GM19438 (cell line): ENCODE measurements around the gene WARS2.

Experiments
- ATAC-seq: cut with Tn5 transposase; IDR thresholded peaks from one replicate; pipeline ENCODE4 v1.9.1; 2021; ENCODE audit warnings: low read depth; ENCODE audit not compliant: unreplicated experiment

The WARS2 gene

GRCh38 chr1:119001181-119002027 is 139.0 kb downstream of the WARS2 start:
- no peak for ATAC-seq

DNA sequence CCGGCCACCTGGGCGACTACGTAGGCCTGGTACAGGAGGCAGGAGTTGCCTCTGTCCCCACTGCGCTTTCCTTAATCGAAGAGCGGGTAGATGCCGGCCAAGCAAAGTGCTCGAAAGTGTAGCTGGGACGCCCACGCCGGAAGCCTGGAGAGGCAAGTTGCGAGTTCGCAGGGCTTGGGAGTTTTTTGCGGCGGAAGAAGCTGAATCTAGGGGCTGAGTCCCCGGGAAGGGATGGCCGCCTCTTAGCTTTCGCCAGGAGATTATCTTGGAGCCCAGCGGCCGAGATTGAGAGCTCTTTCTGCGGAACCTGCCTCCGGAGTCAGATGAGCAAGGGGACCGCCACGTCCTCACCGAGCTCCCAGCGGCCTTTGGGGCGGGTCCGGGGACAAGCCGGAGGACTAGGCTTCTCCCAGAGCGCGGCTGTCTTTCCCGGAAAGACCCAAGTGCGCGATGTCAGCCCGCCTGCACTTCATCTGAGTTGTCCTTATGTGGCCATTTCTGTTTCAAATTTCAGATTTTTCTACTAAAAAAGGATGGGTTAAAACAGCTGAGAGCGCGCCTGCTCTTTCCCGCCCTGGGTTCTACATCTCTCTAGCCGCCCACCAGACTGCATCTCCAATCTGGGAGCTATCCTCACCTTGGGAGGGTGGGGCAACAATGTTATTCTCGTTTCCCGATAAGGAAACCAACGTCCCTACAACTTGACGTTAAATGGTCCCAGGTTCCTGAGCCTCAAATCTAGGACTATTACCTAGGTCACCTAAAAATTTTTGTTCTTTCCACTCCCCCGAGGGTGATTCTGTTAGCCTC is 139.9 kb downstream of the WARS2 start:
- ATAC-seq = no peak

DNA sequence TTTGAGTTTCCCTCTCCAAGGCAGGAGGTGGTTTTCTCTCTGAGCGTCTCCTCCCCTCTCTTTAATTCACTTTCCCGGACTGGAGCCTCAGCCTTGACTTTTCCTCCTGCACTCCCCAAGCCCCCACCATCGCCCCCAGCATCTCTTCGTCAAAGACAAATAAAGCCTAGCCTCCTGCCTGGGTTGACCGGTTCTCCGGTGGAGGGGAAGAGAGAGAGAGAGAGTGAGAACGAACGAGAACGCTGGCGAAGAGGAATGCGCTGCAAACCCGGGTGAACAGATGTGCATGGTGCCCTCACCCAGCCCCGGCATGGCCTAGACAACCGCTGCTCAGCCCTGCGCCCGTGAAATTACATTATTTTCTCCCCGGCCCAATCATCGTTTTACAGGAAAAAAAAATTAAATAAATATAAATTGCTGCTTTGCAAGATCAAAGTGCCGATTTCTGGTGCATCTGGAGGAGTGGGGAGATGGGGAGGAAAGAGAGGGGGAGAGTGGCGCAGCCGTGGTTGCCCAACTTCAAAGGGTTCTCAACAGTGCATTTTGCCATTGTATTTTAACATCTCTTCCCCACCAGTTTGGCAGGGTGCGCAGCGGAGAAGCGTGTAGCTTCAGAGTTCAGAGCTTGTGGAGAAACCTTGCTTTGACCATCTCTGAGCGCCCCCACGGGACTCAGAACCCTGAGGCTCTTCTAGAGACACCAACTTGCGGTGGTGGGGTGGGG is 140.9 kb downstream of the WARS2 start:
- ATAC-seq = no peak

DNA sequence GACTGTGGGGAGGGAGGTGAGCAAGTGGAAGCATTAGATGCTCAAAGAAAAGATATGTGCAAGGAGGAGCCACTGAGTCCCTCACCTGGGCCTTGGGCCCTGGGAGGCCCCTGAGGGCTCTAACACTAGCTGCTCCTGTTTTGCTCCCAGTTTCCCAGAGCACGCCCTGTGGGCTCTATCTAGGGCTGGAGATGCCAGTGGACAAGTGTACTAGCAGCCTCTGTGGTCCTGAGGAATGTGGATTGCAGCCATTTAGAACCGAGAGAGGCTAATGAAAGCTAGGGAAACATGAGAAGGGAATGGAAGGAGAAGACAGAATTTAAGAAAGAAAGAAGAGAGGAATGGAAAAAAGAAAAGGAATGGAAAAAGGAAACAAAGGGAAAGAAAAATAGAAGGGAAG is 142.3 kb downstream of the WARS2 start:
- ATAC-seq = no peak

DNA sequence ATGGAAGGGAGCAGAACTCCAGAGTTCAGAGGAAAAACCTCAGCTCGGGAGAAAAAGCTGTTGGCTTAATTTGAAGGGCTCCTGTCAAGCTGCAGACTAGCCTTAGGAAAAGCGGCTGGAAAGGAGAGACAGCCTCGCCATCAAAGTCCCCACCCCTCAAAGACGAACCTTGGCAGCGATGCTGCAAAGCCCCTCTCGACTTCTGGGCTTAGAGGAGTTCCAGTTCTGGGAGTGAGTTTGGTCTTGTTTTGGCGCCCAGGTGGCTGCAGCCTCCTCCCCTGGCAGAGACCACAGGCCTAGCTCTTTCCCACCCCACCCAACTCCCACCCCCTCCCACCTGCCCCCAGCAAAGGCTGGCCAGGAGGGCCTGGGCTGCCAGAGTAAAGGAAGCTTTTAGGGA is 143.2 kb downstream of the WARS2 start:
- no peak for ATAC-seq

DNA sequence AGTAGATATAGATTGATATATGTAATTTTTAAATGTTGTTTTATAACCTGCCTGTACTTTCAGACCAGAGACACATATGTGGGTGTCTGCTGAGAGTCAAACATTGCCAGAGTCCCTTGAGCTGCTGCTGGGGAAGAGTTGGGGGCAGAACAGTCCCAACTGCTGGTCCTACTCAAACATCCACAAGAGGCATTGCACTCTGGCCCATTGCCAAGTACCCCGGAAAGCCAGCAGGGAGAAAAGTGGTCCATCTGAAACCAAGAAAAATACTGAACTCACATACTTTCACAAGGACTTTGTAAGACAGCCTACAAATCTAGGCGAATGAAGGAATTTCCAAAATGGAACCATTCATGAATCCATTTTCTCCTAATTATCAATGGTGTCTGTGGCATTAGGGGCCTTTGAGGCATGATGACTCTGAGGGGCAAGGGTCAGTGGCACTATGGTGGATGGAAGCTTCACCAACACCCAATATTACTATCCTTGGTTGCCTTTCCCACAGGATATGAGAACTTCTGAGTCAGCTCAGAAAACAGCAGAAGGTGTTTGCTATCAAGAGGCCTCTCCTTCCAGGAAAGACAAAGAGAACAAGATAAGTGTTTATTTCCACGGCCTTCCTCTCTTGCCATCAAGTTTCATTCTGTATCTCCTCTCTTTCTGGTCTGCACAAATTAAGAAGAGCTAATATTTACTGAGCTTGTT is 145.0 kb downstream of the WARS2 start:
- no peak for ATAC-seq

- ATAC-seq = no peak
These were observed 146.8 kb downstream of the WARS2 start for GRCh38 chr1:118993700-118994026.

GRCh38 chr1:118992868-118993699 is 147.4 kb downstream of the WARS2 start:
- no peak for ATAC-seq

GRCh38 chr1:118992237-118992825 is 148.1 kb downstream of the WARS2 start:
- no peak for ATAC-seq

DNA sequence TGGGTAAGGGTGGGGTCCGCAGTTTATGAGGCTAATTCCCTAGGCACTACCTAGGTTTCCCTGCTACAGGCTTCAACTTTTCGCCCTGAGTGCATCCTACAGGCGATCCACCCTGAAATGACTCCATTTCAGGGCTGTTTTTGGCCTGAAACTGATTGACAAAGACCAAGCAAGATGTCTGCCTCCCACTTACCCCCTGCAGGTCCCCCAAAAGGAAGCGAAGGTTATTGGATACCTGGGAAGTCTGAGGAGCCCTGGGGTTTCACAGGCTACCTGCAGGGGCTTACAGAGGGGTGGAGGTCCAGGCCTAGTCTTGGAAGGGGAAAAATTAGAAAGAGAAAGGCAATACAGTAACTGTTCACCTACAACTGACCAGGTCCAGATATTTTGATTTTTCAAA is 149.0 kb downstream of the WARS2 start:
- ATAC-seq = no peak

- ATAC-seq = no peak
These were observed 149.8 kb downstream of the WARS2 start for GRCh38 chr1:118990513-118991152.

GRCh38 chr1:118989878-118990378 is 150.5 kb downstream of the WARS2 start:
- no peak for ATAC-seq

- ATAC-seq = no peak
These were observed 151.2 kb downstream of the WARS2 start for GRCh38 chr1:118989006-118989815.

GRCh38 chr1:118988186-118989005 is 152.1 kb downstream of the WARS2 start, which contains the start of gene TBX15:
Gene TBX15 (minus strand): TSS chr1:118988343. CDS start chr1:118987795, 548 bp downstream.
- no peak for ATAC-seq

DNA sequence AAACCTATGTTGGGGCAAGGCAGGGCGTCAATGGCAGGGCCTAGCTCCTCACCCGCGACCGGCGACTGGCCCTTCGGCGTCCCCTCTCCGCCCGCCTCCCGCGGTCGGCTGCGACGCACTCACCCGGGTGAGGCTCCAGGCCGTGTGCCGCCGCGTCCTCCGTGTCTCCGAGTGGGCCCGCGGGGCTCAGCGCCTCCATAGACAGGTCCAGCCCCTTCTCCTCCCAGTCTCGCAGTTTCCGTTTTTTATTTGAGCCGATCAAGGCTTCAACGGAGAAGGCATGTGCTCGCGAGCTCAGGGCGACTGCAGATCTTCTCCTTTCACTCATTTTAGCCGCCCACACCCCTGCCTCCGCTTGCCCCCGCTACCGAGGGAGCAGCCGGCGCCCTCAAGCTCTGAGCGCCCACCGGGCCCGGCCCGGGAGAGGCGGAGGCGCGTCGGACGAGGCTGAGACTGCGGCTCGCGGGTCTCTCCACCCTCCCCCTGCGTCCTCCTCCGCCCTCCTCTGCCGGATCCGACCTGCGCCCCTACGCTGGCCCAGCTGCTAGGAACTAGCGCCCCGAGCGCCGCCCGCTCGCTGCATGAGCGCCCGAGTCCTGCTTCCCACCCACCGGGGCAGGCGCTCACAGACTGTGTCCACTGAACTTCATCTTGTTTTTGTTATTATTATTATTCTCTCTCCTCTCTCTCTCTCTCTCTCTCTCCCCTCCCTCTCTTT is 152.8 kb downstream of the WARS2 start:
- ATAC-seq = peak; percentile 43
